GM19193 (cell line): ENCODE results near the gene UBE2S.

ENCODE experiments used
- POLR2A ChIP-seq: IDR thresholded peaks from 4 replicates; pipeline ENCODE4 v1.6.1; 2011; ENCODE audit not compliant: insufficient read depth, insufficient read length; ENCODE audit errors: extremely low read depth

The UBE2S gene

DNA sequence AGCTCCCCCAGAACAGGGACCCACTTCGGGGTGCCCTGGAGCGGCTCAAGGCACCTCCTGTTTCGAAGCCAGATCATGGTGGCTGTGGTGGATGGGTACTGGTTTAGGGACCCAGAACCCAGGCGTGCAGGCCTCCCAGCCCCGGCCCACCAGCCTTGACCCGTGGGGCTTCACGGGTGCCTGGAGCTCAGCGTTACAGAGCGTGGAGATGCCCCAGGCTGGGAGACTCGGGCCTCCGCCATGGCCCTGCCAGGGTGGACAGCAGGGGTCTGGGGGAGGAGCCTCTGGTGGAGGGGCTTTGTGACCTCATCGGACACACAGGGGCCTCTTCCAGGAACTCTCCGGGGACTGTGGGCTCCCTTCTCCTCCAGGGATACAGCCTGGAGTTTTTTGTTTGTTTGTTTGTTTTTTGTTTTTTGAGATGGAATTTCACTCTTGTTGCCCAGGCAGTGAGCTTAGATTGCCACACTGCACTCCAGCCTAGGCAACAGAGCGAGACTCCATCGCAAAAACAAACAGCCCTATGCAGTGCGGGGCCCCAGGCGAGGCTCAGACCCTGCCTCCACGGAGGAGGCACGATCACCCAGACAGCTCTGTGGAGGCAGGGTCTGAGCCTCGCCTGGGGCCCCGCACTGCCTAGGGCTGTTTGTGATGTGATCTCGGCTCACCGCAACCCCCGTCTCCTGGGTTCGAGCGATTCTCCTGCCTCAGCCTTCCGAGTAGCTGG is 44.4 kb downstream of the UBE2S start, which contains the start of gene GARIN5B:
Gene GARIN5B, minus strand, starts transcription at position 271 of the 727 bp plus-strand sequence. Its CDS starts 194 bp downstream, at position 77.
- TF ChIP-seq POLR2A = no peak

DNA sequence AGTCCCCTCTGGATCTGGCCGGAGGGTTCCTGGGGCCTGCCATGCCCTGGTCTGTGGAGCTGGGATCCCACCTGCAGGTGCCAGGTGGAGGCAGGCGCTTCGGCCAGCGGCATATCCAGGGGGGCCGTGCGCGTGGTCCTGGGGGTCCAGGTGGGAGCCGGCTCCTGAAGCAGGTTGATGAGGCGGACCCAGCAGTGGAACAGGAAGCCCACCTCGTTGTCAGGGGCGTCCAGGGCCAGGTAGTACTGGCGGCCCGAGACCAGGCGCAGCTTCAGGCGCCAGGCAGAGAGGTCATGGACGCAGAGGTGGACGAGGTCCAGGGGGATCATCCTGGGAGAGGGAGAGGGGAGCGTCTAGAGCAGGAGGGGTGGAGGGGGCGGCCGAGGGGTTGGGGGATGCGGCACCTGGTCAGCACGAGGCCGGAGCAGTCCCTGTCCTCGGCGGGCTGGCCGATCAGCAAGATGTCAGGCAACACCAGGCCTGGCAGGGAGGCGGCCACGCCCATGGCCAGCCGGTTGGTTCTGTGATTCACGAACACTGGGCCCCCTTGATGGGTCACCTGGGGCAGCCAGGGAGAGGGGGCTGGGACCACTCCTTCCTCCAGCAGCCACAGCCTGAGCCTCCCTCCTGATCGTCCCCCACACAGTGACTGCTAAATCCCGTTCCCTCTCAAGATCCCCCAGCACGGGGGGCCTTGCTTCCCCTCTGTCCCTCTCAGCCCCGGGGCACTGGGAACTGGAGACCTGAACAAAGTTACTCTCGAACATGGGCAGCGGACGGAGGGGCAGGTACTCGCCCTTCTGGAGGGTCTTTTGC is 45.2 kb downstream of the UBE2S start:
- TF ChIP-seq POLR2A = no peak

DNA sequence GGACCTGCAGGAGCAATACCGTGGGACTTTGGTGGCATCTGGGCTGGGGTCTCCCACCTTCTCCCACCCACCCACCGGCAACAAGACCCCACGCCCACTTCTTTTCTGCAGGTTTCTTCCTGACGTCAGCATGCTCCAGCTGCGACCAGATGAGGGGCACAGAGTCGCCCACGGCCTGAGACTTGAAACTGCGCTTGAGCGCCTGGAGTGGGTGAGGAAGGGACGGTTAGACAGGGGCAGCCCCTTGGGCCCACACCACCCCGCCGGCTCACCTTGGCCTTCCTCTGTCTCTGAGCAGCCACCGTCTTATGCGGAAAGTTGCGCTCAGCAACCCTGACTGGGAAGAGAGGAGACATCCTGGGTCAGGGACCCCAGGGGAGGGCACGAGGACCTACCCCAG is 46.7 kb downstream of the UBE2S start:
- TF ChIP-seq POLR2A = no peak

DNA sequence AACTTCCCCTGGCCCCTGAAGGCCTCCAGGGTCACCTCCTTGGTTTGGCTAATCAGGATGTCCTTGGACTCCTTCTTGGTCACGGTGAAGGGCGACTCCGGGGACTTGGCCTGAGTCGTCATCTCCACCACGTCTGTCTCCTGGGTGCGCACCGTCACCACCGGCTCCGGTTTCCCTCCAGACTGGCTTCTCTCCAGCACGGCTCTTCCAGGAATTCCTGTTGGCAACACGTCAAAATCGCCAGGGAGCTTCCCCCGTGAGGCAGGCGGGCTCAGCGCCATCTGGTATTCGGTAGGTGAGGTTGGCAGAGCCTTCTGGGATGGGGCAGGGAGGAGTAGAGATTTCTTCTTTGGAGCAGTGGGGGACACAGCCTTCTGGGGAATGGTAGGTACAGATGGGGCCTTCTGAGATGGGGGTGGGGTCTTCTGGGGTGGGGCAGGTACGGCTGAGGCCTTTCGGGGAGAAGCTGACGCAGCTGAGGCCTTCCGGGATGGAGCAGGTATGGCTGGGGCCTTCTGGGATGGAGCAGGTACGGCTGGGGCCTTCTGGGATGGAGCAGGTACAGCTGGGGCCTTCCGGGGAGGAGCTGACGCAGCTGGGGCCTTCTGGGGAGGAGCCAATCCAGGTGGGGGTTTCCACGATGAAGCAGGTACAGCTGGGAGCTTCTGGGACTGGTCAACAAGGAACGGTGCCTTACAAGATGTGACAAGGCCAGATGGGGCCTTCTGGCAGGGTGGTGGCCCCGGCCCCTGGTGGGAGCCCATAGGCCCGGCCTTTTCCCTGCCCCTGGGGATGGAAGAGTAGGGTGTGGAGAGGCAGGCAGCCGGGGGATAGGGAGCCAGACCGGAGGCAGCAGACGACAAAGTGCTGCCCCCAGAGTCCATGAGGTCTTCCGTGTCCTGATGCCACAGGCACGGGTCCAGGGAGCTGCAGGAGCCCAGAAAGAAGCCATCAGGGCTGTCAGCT is 48.4 kb downstream of the UBE2S start:
- TF ChIP-seq POLR2A = no peak

DNA sequence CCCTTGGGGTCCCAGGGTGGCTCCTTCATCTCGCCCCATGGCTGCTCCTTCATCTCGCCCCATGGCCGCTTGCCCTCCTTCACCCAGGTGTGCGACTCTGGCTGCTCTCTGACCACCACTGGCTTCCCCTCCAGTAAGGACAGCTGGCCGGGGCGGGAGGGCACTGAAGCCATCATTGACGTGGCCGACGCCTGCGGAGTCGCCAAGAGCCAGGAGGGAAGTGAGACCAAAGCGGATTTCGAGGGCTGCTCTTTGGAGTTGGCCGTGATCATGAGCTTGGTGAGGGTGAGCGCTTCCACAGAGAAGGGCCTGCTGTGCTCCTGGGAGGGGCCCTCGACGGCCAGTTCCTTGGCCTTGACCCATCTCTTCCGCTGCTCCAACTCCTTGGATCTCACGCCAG is 49.1 kb downstream of the UBE2S start:
- TF ChIP-seq POLR2A = no peak

DNA sequence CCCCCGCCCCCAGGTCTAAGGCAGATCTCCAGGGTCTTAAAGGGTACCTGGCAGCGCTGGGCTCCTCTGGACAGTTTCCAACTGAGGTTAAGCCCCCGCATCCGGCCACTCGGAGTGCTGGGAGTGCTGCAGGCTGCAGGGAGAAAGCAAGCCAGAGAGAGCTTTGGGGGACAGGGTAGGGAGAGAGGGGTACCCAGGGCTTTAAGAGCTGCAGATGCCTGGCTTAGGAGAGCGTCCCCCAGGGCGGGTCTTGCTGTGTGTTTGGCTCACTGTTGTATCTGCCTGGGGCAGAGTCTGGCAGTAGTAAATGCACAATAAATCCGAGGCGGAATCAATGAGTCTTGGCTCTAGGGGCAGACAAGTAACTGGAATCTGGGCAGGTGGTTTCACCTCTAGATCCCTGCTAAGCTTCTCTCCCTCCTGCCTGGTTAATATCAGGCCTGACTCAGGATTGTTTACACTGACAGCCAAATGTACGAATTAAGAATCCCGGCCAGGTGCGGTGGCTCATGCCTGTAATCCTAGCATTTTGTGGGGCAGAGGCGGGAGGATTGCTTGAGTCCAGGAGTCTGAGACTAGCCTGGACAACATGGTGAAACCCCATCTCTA is 52.3 kb downstream of the UBE2S start:
- no peak for TF ChIP-seq POLR2A

DNA sequence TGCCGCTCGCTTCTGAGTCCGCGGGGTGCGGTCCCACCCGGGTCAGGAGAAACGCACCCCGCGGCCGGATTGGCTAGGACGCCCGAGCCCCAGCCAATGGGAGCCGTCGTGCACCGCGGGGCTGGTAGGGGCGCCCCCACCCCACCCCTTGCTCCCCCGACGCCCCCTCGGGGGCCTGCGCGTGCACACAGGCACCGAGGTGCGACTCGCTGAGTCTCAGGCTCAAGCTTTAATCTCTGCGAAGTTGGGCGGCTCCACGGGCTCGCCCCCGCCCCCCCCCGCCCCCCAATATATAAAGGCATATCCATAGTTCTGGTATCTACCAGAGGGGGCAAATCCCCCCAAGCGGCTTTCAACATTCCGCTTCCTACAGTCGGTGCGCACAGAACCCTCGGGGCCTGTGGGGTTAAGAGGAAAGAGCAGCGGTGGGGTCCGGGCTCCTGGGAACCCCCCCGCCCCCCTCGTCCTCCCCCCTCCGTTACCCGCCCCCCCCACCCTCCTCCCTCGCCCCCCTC is 52.8 kb downstream of the UBE2S start, which contains the start of gene COX6B2:
Gene COX6B2, minus strand, starts transcription at position 22 of the 515 bp plus-strand sequence. CDS start 198 bp downstream, outside the sequence.
- TF ChIP-seq POLR2A = no peak

DNA sequence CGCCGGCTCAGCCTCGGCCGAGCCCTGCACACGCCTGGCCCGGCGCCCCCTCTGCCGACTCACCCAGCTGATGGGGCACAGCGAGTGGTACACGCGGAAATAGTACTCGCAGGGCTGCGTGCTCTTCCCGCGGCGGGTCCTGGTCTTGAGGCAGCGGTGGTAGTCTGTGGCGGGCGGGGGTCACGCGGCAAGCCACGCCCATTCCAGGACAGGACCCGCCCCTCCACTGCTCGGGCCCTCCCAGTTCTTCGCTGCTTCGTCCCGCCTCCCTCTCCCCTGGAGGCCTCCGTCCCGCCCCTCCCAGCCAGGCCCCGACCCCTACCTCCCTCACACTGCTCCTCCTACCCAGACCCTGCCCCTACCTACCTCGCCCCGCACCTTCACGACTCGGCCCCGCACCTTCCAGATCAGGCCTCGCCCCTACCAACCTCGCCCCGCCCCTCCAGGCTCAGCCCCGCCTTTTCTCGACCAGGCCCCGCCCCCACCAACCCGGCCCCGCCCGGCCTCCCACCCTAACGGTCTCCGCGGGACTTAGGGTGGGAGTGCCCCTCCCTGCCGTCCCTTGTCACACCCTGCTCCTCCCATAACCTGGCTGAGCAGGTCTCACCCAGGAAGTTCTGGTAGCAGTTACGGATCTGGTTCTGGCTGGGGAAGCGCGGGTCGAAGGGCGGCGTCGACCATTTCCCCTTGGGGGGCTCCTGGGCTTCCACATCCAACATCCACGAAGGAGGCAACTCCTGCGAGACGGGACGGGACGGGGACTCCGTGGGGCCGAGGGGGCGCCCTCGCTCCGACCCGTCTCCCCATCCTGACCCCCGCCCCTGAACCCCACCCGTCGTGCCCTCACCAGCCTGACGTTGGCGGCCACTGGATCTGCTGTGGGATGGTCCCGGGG is 53.5 kb downstream of the UBE2S start:
- TF ChIP-seq POLR2A = no peak

DNA sequence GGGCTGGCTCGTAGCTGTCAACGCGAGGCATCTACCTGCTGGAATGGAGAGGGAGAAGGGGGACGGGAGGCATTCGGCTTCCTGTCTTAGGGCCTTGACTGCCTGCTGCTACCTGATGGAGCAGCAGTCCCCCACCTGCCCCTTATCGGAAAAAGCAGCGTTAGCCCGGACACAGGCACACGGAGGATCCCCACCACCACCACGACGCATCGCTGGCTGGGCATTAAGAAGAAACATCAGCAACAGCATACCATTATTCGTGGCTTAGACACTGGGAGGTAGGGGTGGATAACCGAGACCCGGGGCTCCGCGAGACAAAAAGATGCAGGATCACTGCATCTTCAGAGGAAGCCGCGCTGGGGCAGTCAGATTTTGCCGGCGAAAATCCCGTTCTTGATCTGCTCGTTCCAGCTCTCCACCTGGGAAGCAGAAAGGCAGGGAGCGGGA is 54.2 kb downstream of the UBE2S start:
- TF ChIP-seq POLR2A = no peak

DNA sequence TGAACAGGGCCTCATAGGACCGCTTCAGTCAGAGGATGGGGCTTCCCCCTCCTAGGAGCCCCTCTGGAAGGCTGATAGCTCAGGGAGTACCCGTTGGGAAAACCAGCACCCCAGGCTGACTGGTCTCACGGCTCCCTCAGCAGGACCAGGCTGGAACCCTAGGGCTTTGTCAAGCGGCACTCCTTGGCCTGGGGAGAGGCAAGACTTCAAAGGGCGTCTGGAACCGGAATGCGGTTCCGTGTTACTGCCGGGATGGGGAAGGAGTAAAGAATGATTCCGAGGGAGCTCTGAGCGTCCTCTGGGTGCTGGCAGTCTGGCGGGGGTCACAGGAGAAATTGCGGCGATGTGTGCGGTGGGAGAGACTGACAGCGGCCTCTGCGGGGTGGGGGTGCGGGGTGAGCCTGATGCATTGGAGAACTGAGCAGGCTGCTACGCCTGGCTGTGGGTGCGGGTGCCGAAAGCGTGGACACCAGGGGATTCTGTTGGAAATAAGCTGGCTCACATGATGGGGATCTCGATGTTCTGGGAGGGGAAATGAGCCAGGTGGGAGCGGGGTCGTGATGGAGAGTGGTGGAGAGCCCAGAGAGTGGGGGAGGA is 54.9 kb downstream of the UBE2S start:
- no peak for TF ChIP-seq POLR2A

DNA sequence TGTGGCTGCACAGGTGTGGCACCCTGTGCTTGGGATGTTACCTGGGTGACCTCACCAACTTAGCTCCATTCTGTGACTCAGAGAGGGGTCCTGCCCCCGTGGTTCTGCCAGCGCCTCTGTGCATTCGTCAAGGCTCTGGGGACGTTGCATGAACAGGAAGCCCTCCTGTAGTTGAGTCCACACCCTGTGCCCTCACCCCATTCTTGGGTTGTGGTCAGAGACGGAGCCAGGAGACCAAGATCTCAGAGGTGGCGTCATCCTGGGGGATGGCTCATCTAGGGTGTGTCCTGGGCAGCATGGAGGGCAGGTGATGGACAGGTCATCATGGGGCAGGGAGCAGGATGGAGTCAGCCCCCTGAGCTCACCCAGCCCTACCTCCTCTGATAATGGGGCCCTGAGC is 55.5 kb downstream of the UBE2S start:
- TF ChIP-seq POLR2A = no peak

DNA sequence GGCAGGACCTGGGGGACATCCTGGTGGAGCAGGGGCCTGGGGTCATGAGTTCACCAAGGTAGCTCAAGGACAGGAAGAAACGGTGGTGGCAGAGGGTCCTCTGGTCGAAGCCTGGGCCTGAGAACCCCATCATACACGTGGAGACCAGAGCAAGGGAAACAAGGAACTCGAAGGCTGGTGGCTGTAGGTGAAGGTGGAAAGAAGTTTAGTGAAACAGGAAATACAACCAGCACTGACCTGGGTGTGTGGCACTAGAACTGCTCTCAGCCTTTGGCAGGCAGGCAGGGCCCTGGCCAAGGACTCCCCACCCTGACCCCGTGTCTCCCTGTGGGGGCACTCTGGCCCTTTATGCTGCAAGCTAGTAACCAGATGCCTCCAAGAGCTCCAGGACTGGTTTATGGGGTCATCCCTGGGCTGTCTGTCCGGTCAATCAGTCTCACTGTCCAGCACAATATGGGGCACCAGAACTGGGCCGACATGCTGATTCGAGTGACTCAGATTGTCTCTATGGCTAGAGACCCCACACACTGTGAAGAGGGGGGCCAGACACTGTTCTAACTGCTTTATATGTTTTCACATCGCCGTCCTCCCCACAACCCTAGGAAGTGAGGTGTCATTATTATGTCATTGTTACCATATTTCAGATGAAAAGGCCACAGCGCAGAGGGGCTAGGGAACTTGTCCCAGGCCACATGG is 56.8 kb downstream of the UBE2S start:
- no peak for TF ChIP-seq POLR2A
